Measurements from ENCODE around the gene GLIPR1. TPM values are rescaled to one million over a fixed set of nuclear protein-coding genes. Genes with fewer than 3 reads are reported as not detected.
"Not testable (repeated sequence)": the region's sequence is repeated elsewhere in the genome, so short reads cannot be mapped to it uniquely, and the experiment has no call there.

The GLIPR1 gene
- total RNA-seq, 1 donor from 2014 or later, result 38.2 TPM

- intact Hi-C loops (cut with DNase I), result no loop called here
- no peak for TF ChIP-seq CTCF (IDR thresholded peaks at IDR 0.05)
- Histone ChIP-seq H3K27ac (no peak overlapping the region), H3K4me1 (no peaks in the 10 kb centered on the region), H3K27me3 (no peaks in the 10 kb centered on the region), H3K36me3 (no peaks in the 10 kb centered on the region), H3K4me3 (no peak overlapping the region), H3K9me3 (no peaks in the 10 kb centered on the region)
- no peak for ATAC-seq
- DNase-seq, result no peak
Measured at GRCh38 chr12:75439930-75440329, 40.6 kb upstream of the GLIPR1 start.

DNA sequence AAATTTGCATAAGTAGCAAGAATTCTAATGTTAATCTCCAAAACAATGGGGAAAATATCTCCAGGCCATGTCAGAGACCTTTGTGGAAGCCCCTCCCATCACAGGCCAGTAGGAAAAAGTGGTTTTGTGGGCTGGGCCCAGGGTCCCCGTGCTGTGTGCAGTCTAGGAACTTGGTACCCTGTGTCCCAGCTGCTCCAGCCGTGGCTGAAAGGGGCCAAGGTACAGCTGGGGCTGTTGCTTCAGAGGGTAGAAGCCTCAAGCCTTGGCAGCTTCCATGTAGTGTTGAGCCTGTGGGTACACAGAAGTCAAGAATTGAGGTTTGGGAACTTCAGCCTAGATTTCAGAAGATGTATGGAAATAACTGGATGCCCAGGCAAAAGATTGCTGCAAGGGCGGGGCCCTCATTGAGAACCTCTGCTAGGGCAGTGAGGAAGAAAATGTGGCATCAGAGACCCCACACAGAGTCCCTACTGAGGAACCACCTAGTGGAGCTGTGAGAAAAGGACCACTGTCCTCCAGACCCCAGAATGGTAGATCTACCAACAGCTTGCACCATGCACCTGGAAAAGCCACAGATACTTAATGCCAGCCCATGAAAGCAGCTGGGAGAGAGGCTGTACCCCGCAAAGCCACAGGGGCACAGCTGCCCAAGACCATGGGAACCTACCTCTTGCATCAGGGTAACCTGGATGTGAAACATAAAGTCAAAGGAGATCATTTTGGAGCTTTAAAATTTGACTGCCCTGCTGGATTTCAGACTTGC lies 38.7 kb upstream of the GLIPR1 start:
- H3K27me3 ChIP-seq; H3K4me3 ChIP-seq; DNase-seq; H3K36me3 ChIP-seq; H3K4me1 ChIP-seq; H3K27ac ChIP-seq; H3K9me3 ChIP-seq; intact Hi-C loops (cut with DNase I); ATAC-seq: not testable (repeated sequence)

GRCh38 chr12:75442454-75442853 lies 38.1 kb upstream of the GLIPR1 start:
- H3K27ac ChIP-seq; H3K27me3 ChIP-seq; H3K9me3 ChIP-seq; intact Hi-C loops (cut with DNase I); H3K36me3 ChIP-seq; ATAC-seq; H3K4me3 ChIP-seq; DNase-seq; H3K4me1 ChIP-seq: not testable (repeated sequence)

DNA sequence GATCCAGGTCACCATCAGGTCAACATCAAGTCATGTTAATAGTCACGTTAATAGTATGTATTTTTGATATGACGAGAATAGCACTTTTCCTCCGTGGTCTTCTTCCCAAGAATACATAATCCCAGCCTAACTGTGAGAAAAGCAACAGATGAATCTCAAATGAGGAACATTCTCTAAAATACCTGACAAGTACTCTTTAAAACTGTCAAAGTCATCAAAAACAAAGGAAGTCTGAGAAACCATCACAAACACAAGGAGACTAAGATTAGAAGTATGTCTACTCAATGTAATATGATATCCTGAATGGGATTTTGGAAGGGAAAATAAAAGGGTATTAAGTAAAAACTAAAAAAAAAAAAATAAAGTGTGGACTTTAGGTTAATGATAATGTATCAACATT lies 36.8 kb upstream of the GLIPR1 start:
- no peak for TF ChIP-seq CTCF (IDR thresholded peaks at IDR 0.05)
- no peaks in the 10 kb centered on the region for H3K27me3 ChIP-seq
- DNase-seq (no peak), ATAC-seq (no peak)
- H3K9me3 ChIP-seq, result no peaks in the 10 kb centered on the region
- H3K4me1 ChIP-seq, result no peaks in the 10 kb centered on the region
- no peaks in the 10 kb centered on the region for H3K36me3 ChIP-seq
- no peak overlapping the region for H3K4me3 ChIP-seq
- intact Hi-C loops (cut with DNase I), result no loop called here
- H3K27ac ChIP-seq, result no peak overlapping the region

- Histone ChIP-seq H3K36me3 (no peaks in the 10 kb centered on the region), H3K27me3 (no peaks in the 10 kb centered on the region), H3K4me3 (no peak overlapping the region), H3K9me3 (no peaks in the 10 kb centered on the region), H3K4me1 (no peaks in the 10 kb centered on the region), H3K27ac (no peak overlapping the region)
- DNase-seq (no peak), ATAC-seq (no peak)
- no peak for TF ChIP-seq CTCF (IDR thresholded peaks at IDR 0.05)
- intact Hi-C loops (cut with DNase I), result no loop called here
Measured at GRCh38 chr12:75444429-75445136, 36.0 kb upstream of the GLIPR1 start.

DNA sequence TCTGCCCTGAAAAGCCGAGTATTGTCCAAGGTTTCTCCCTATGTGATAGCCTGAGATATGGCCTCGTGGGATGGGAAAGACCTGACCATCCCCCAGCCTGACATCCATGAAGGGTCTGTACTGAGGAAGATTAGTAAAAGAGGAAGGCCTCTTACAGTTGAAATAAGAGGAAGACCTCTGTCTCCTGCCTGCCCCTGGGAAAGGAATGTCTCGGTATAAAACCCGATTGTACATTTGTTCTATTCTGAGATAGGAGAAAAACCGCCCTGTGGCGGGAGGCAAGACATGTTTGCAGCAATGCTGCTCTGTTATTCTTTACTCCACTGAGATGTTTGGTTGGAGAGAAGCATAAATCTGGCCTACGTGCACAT lies 35.4 kb upstream of the GLIPR1 start:
- H3K4me3 ChIP-seq; intact Hi-C loops (cut with DNase I): not testable (repeated sequence)

DNA sequence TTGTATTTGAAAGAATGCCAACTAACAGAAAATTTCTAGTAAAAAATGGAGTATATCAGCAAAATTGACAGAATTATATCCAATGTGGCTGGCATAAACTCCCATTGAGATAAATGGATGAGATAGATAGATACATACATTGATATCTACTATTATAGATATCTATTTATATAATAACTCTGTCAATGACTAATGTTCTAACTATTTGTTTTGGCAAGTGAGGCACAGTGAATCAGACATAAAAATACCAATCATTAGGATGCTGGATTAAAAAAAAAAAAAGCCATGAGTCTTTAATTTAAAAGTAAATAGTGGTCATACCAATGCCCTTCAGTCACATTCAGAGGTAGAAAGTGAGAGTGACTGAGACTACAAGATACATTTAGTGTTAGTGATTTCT lies 33.7 kb upstream of the GLIPR1 start:
- H3K4me3 ChIP-seq, result no peak overlapping the region
- intact Hi-C loops (cut with DNase I), result no loop called here
- H3K27me3 ChIP-seq, result no peaks in the 10 kb centered on the region
- no peaks in the 10 kb centered on the region for H3K36me3 ChIP-seq
- ATAC-seq (no peak), DNase-seq (no peak)
- H3K9me3 ChIP-seq, result no peaks in the 10 kb centered on the region
- no peak for TF ChIP-seq CTCF (IDR thresholded peaks at IDR 0.05)
- H3K4me1 ChIP-seq, result no peaks in the 10 kb centered on the region
- H3K27ac ChIP-seq, result no peak overlapping the region

More for the DNA sequence above, 35.4 kb upstream of the GLIPR1 start:
- ATAC-seq, H3K27me3 ChIP-seq, H3K36me3 ChIP-seq, H3K27ac ChIP-seq, DNase-seq, H3K9me3 ChIP-seq, H3K4me1 ChIP-seq: not testable (repeated sequence)
